GM23338 (cell line): ENCODE measurements around the gene HHIPL1. TPM values are rescaled to one million over a fixed set of nuclear protein-coding genes. Genes with fewer than 3 reads are reported as not detected.

Source experiments
- ATAC-seq: fragments of 200-7000 bp; cut with Tn5 transposase; 3 replicates; pipeline ENCODE4 v1.9.1; 2020
- DNase-seq: peaks from one replicate; pipeline ENCODE4 v3.0.0-alpha.2; 2015; ENCODE audit warnings: low spot score
- H2AFZ ChIP-seq: fragments of 200-600 bp; sonication (generic); 2 replicates; pipeline ENCODE4 v1.8.0; 2016; ENCODE audit warnings: antibody characterized with exemption, mild to moderate bottlenecking, moderate library complexity
- H3F3A ChIP-seq: fragments of 200-600 bp; sonication (generic); replicated peaks from 2 replicates; pipeline ENCODE4 v1.8.0; 2017; ENCODE audit warnings: antibody characterized with exemption, mixed run types, low read depth
- H3K27ac ChIP-seq: fragments of 200-600 bp; sonication (generic); 2 replicates; pipeline ENCODE4 v1.6.1; 2016; ENCODE audit warnings: low read depth
- H3K27me3 ChIP-seq: fragments of 200-600 bp; sonication (generic); 2 replicates; pipeline ENCODE4 v1.8.0; 2016; ENCODE audit warnings: mild to moderate bottlenecking, mixed run types, moderate library complexity; ENCODE audit not compliant: insufficient read depth
- H3K36me3 ChIP-seq: fragments of 200-600 bp; sonication (generic); 2 replicates; pipeline ENCODE4 v1.8.0; 2016; ENCODE audit warnings: mild to moderate bottlenecking; ENCODE audit not compliant: insufficient read depth
- H3K4me1 ChIP-seq: fragments of 200-600 bp; sonication (generic); 2 replicates; pipeline ENCODE4 v1.8.0; 2016; ENCODE audit warnings: mild to moderate bottlenecking, moderate library complexity; ENCODE audit not compliant: insufficient read depth
- H3K4me2 ChIP-seq: fragments of 200-600 bp; sonication (generic); 2 replicates; pipeline ENCODE4 v1.7.1; 2017; ENCODE audit warnings: mixed run types
- H3K4me3 ChIP-seq: fragments of 200-600 bp; sonication (generic); 2 replicates; pipeline ENCODE4 v1.6.1; 2016; ENCODE audit warnings: mixed run types
- H3K79me2 ChIP-seq: fragments of 200-600 bp; sonication (generic); replicated peaks from 2 replicates; pipeline ENCODE4 v1.8.0; 2017; ENCODE audit warnings: mild to moderate bottlenecking; ENCODE audit not compliant: insufficient read depth
- H3K9me2 ChIP-seq: fragments of 200-600 bp; sonication (generic); 2 replicates; pipeline ENCODE4 v1.8.0; 2017; ENCODE audit not compliant: insufficient read depth
- H4K20me1 ChIP-seq: fragments of 200-600 bp; sonication (generic); replicated peaks from 2 replicates; pipeline ENCODE4 v1.8.0; 2017; ENCODE audit warnings: mild to moderate bottlenecking; ENCODE audit not compliant: insufficient read depth
- H3K27ac Mint-ChIP-seq: 2 replicates; pipeline ENCODE4 v1.8.0; 2020; ENCODE audit warnings: inconsistent platforms, mild to moderate bottlenecking, moderate library complexity, mixed read lengths
- H3K27me3 Mint-ChIP-seq: 3 replicates; pipeline ENCODE4 v1.8.0; 2022; ENCODE audit warnings: low read depth, mild to moderate bottlenecking, moderate library complexity, mixed read lengths, inconsistent platforms; ENCODE audit not compliant: insufficient read depth, poor library complexity
- H3K36me3 Mint-ChIP-seq: 3 replicates; pipeline ENCODE4 v1.8.0; 2021; ENCODE audit warnings: low read depth, mild to moderate bottlenecking, inconsistent platforms, moderate library complexity, mixed read lengths
- H3K4me1 Mint-ChIP-seq: 3 replicates; pipeline ENCODE4 v1.8.0; 2020; ENCODE audit warnings: mild to moderate bottlenecking, inconsistent platforms, mixed read lengths
- H3K4me3 Mint-ChIP-seq: 3 replicates; pipeline ENCODE4 v1.8.0; 2021; ENCODE audit warnings: moderate library complexity, mild to moderate bottlenecking, inconsistent platforms, mixed read lengths
- H3K9me3 Mint-ChIP-seq: 3 replicates; pipeline ENCODE4 v1.8.0; 2020; ENCODE audit warnings: moderate library complexity, mild to moderate bottlenecking, inconsistent platforms, mixed read lengths
- ETS1 ChIP-seq: IDR thresholded peaks from 2 replicates; pipeline ENCODE4 v1.6.1; 2016; ENCODE audit warnings: antibody characterized with exemption
- EZH2 ChIP-seq: fragments of 200-600 bp; sonication (generic); IDR thresholded peaks from one replicate; pipeline ENCODE4 v1.8.0; 2017; ENCODE audit warnings: antibody characterized with exemption, mild to moderate bottlenecking, low read depth; ENCODE audit not compliant: unreplicated experiment
- EZH2phosphoT487 ChIP-seq: fragments of 200-600 bp; sonication (generic); IDR thresholded peaks from one replicate; pipeline ENCODE4 v1.8.1; 2018; ENCODE audit warnings: antibody characterized with exemption; ENCODE audit not compliant: unreplicated experiment
- JUNB ChIP-seq: IDR thresholded peaks from one replicate; pipeline ENCODE4 v1.6.1; 2016; ENCODE audit warnings: antibody characterized with exemption; ENCODE audit not compliant: unreplicated experiment
- NANOG ChIP-seq: IDR thresholded peaks from 2 replicates; pipeline ENCODE4 v1.6.1; 2016; ENCODE audit warnings: antibody characterized with exemption, borderline replicate concordance
- REST ChIP-seq: IDR thresholded peaks from one replicate; pipeline ENCODE4 v1.6.1; 2018; ENCODE audit warnings: antibody characterized with exemption; ENCODE audit not compliant: unreplicated experiment
- STAT1 ChIP-seq: IDR thresholded peaks from one replicate; pipeline ENCODE4 v1.6.1; 2016; ENCODE audit warnings: antibody characterized with exemption; ENCODE audit not compliant: unreplicated experiment
- ZNF114 ChIP-seq: fragments of 250-450 bp; sonication (Bioruptor Pico); IDR thresholded peaks from 2 replicates; pipeline ENCODE4 v1.5.0; 2020; ENCODE audit warnings: mild to moderate bottlenecking, moderate library complexity
- ZNF331 ChIP-seq: fragments of 250-450 bp; sonication (Bioruptor Pico); IDR thresholded peaks from 2 replicates; pipeline ENCODE4 v1.5.0; 2020; ENCODE audit warnings: low read depth, mild to moderate bottlenecking, moderate library complexity
- ZNF462 ChIP-seq: fragments of 250-450 bp; sonication (Bioruptor Pico); IDR thresholded peaks from 2 replicates; pipeline ENCODE4 v1.5.0; 2020; ENCODE audit warnings: mild to moderate bottlenecking, moderate library complexity
- polyA plus RNA-seq: library from polyadenylated mRNA; unstranded; fragments of >200 nt; fragmentation: Nextera tagmentation; extraction: Ambion mirVana; gene quantifications from 2 replicates; pipeline ENCODE4 v1.2.1, GENCODE V29; 2016
- total RNA-seq: library from RNA; depleted of rRNA; stranded (reverse); fragments of >200 nt; shearing (Covaris generic); gene quantifications from 2 replicates; pipeline ENCODE4 v1.2.3, GENCODE V29; 2014
- TF ChIP-seq, protein P1 (sequence below), 2 experiments: fragments of 200-600 bp in 1 of 2; sonication (generic) in 1 of 2; conservative IDR thresholded peaks; 2 replicates each; pipeline versions ENCODE4 v1.5.1 to v1.6.1; 2016 to 2017; ENCODE audit warnings: antibody characterized with exemption in 2 of 2, low read depth in 2 of 2, mild to moderate bottlenecking in 2 of 2, moderate library complexity in 1 of 2

The HHIPL1 gene
- total and polyA plus RNA-seq, 2 experiments from 2014 or later: 1.9 to 2.0 TPM

DNA sequence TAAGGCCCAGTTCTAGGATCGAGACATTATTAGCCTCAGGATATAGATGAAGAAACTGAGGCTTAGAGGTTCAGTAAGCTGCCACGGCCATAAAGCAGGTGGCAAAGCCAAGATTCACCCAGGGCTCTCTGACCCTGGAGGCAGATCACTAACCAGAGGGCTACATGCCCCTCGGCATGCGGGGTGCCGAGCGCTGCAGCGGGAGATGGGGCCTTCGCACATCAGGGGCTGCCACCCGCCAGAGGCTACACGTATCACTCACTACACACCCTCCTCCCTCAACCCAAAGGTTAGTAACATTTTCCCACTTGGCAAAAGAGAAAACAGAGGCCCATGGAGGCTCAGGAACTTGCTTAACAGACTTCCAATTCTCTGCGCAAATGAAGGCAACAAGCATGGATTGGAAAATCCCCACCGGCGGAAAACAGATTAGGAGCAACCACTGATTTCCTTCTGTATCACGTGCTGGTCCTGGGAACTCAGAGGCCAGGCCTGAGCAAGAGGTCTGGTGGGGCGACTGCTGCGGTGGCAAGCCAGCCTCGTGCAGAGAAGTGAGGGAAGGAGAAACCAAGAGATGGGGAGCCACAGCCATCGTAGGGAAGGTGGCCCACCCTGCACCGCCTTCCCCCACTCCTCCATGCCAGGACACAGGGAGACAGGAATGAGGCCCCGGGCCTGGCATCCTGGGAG lies 46.9 kb upstream of the HHIPL1 start (continued):
- TF ChIP-seq ETS1 (no peak), ZNF331 (CRISPR knock-in tag) (no peak), EZH2 (no peak), STAT1 (no peak), EZH2phosphoT487 (no peak), JUNB (no peak), NANOG (no peak)

GRCh38 chr14:99598774-99599173 lies 46.2 kb upstream of the HHIPL1 start:
- Histone ChIP-seq H2AFZ (no peak overlapping the region), H3K27ac (no peak overlapping the region), H3K4me1 (peaks cover 12% of the 10 kb centered on the region), H3F3A (no peaks in the 10 kb centered on the region), H3K36me3 (no peaks in the 10 kb centered on the region), H3K4me3 (no peak overlapping the region), H3K4me2 (no peak overlapping the region), H3K79me2 (peaks cover 83% of the 10 kb centered on the region), H3K27me3 (peaks cover 30% of the 10 kb centered on the region), H4K20me1 (peaks cover 28% of the 10 kb centered on the region; the same call in 1 of the 2 replicates), H3K9me2 (no peaks in the 10 kb centered on the region)
- no peak for DNase-seq
- peak; percentile 11; the same call in 1 of the 3 replicates for ATAC-seq
- Mint-ChIP-seq H3K4me3 (no peak overlapping the region), H3K4me1 (peaks cover 34% of the 10 kb centered on the region), H3K27me3 (peaks cover 35% of the 10 kb centered on the region), H3K36me3 (no peaks in the 10 kb centered on the region; the same call in 2 of the 3 replicates), H3K9me3 (no peaks in the 10 kb centered on the region; the same call in 2 of the 3 replicates), H3K27ac (no peak overlapping the region)
- TF ChIP-seq, protein P1, sequence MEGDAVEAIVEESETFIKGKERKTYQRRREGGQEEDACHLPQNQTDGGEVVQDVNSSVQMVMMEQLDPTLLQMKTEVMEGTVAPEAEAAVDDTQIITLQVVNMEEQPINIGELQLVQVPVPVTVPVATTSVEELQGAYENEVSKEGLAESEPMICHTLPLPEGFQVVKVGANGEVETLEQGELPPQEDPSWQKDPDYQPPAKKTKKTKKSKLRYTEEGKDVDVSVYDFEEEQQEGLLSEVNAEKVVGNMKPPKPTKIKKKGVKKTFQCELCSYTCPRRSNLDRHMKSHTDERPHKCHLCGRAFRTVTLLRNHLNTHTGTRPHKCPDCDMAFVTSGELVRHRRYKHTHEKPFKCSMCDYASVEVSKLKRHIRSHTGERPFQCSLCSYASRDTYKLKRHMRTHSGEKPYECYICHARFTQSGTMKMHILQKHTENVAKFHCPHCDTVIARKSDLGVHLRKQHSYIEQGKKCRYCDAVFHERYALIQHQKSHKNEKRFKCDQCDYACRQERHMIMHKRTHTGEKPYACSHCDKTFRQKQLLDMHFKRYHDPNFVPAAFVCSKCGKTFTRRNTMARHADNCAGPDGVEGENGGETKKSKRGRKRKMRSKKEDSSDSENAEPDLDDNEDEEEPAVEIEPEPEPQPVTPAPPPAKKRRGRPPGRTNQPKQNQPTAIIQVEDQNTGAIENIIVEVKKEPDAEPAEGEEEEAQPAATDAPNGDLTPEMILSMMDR (conservative IDR thresholded peaks at IDR 0.05; ENCODE audit: low read depth in 2 of 2): no peak
- TF ChIP-seq ZNF114 (CRISPR knock-in tag) (no peak), ETS1 (no peak), REST (no peak), ZNF462 (CRISPR knock-in tag) (no peak)
